HG03442 (cell line): Measurements from ENCODE around the gene IFIT2.

ENCODE experiments used
- ATAC-seq: cut with Tn5 transposase; IDR thresholded peaks from one replicate; pipeline ENCODE4 v1.9.1; 2021; ENCODE audit warnings: mild to moderate bottlenecking, moderate library complexity; ENCODE audit not compliant: unreplicated experiment

IFIT2 gene

GRCh38 chr10:89336241-89336640, 34.4 kb downstream of the IFIT2 start:
- ATAC-seq: no peak

DNA sequence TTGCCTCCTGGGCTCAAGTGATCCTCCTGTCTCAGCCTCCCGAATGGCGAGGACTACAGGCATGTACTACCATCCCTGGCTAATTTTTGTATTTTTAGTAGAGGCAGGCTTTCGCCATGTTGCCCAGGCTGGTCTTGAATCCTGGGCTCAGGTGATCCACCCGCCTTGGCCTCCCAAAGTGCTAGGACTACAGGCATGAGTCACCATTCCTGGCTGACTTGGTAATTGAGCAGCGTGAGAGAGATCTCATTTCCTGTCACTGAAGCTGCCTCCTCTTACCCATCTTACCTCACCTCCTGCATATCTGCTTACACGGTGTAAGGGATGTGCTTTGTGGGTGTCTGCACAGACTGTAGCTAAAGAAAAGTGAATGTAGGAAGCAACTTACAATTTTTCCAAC, 35.6 kb downstream of the IFIT2 start:
- ATAC-seq: peak; percentile 38

- ATAC-seq: no peak
Measured at GRCh38 chr10:89338713-89339112, 36.9 kb downstream of the IFIT2 start.

GRCh38 chr10:89339875-89340274, 38.0 kb downstream of the IFIT2 start:
- no peak for ATAC-seq

GRCh38 chr10:89341649-89342048, 39.8 kb downstream of the IFIT2 start:
- ATAC-seq: no peak

DNA sequence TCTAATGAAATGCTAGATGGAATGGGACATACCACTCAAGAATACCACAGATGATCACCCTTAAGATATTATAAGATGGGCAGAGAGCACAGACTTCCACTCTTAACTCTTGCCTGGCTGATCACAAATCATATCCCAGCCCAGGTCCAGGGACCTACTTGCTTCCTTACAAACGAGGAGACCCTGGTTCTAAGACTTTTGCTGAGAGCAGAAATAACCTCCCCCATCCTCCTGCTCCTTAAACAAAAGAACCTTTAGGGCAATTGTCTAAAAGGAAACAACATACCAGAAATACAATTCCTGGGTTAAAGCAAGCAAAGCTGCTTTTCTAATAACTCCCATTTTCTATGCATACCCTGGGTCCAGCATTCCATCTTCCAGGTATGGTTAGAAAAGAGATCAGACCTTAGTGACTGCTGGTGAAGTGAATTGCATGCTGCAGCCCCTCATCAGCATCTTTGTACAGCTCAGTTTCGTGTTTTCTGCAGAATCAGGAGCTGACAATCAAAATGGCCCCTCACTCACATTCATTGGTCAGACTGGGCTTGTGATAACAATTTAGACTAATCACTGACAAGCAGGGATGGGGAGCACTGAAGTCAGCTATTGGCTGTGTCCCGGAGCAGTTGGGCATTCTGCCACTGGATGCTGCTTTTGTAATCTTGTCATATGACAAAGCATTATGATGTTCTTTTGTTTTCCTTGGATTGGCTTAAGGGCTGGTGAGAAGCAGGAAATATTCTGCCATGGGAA, 40.5 kb downstream of the IFIT2 start:
- no peak for ATAC-seq

DNA sequence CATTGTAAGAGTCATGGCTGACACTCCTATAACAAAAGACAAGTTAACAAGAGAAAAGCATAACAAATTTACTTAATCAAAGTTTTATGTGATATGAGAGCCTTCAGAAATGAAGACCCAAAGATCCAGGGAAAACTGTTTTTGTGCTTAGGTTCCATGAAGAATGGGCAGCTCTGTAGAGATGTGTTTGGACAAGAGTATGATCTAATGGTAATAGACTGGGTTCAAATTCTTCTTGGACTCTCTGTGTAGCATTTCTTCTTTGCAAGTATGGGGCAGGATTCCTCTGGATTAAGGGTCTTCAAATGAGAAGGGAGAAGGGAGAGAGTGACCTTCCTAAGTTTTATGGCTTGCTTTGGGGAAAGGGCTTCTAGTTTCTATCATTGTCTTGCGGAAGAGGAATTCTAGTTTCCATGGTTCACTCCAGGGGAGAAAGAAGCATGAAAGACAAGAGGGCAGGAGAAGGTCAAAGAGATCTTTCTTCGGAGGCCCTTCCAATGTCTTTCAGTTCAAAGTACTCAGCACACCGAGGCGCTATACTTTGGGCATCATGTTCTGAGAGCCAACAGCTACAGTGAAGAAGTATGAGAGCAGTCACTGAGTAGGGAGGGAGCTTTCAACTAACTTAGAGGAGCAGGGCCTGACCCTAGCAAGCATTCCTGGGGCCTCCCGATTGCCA, 41.4 kb downstream of the IFIT2 start:
- no peak for ATAC-seq

DNA sequence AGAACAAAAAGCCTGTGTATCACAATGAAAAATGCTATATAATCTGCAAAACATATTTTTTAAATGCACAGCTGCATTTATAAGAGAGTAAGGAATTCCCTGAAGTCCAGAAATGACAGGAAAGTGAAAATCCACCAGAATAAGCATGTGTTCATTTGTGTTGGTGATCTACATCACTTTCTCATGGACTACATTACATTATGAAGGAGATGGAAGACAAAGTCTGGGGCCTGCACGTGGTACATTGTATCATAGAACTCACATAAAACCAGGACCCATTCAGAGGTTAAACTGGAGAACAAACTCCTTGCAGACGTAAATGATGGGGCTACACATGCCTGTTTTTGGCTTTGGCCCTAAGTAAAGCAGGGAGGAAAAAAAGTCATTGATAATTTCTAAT, 42.3 kb downstream of the IFIT2 start:
- no peak for ATAC-seq

- no peak for ATAC-seq
Measured at GRCh38 chr10:89345367-89346000, 43.6 kb downstream of the IFIT2 start.

- ATAC-seq: no peak
Measured at GRCh38 chr10:89346405-89347254, 44.8 kb downstream of the IFIT2 start.

DNA sequence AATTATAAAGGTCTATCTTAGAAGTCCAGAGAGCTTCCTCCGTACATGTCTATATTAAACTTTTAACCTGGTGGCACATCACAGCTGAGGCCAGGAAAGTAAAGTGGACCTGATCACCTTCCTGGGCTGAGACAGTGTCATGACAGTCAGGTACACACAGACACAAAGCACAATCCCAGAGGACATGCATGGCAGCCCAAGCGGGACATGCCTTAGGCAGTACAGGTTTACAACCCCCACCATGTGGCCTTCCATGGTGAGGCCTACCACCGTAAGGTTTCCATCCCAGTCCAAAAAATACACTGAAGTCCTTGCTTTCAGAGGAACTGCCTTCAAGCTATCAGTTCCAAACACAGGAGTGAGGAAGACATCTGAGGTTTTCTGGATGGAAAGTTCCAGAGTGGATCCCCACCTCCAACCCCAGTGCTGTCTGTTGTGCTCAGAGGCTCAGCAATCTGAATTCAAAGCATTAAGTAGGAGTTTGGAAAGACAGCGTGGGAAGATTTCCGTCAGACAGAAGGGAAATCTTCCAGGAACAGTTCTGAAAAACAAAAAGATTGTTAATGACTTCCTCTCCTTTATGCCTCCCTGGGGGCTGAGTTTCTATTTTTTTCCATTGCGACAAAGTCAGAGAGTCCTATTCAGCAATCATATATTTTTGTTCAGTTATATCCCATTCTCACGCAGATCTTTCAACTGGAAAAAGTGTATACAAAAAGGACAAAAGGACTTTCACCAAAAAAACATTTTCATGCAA, 46.0 kb downstream of the IFIT2 start:
- no peak for ATAC-seq

- no peak for ATAC-seq
Measured at GRCh38 chr10:89348481-89348880, 46.6 kb downstream of the IFIT2 start.

GRCh38 chr10:89348975-89349374, 47.1 kb downstream of the IFIT2 start:
- no peak for ATAC-seq

DNA sequence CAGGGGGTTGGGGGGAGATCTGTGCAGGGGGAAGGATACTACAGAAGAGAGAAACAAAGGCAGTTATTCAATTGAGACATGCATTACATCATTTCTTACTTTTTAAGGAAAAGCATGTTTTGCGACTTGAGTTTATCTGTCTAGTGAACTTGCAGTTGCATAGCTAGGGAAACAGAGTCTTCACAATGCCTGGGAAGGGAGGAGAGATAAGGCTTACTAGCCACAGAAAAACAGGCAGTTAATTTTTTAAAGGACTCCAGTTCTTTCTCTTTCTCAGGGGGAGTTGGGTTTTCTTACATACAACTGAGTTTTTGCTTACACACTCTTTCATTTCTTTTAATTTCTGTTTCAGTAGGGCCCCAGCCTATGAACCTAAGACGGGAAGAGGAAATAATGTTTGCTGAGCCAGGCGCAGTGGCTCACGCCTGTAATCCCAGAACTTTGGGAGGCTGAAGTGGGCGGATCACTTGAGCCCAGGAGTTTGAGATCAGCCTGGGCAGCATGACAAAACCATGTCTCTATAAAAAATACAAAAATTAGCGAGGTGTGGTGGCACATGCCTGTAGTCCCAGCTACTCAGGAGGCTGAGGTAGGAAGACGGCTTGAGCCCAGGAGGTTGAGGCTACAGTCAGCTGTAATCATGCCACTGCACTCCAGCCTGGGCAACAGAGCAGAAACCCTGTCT, 48.9 kb downstream of the IFIT2 start:
- ATAC-seq: peak; percentile 32

DNA sequence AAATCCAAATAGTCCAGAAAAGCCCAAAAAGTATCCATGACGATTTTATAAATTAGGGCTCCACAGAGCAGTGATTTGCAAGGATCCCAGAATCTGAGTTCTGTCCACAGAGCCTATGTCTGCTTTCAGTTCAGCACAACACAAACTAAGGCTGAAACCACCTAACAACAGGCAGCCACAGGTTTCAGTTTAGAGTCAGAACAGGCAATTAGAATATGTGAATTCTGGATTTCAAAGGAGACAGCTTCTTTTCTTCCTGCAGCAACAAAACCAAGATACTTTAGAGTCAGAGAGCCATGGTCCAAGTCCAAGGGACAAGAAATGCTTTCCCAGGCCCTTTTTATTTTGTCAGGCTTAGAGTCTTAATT, 49.5 kb downstream of the IFIT2 start:
- peak; percentile 76 for ATAC-seq

- ATAC-seq: peak; percentile 52
Measured at GRCh38 chr10:89351780-89352597, 50.1 kb downstream of the IFIT2 start.

DNA sequence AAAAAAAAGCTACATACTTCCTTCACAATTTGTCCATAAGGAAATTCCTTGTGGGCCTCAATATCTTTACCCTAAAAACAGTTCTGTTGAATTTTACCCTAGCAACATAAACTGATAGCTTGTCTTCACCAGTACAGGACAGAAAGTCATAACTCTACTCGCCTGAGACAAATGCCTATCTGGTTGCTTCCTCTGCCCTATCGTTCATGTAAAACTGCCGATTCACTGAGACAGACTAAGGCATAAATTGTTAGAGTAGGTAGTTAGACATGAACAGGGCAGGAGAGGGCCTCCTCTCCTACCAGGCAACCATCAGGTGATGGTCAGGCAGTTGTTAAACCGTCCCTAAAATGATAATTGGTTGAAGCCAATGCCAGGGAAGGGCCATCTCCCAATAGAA, 51.0 kb downstream of the IFIT2 start:
- no peak for ATAC-seq

DNA sequence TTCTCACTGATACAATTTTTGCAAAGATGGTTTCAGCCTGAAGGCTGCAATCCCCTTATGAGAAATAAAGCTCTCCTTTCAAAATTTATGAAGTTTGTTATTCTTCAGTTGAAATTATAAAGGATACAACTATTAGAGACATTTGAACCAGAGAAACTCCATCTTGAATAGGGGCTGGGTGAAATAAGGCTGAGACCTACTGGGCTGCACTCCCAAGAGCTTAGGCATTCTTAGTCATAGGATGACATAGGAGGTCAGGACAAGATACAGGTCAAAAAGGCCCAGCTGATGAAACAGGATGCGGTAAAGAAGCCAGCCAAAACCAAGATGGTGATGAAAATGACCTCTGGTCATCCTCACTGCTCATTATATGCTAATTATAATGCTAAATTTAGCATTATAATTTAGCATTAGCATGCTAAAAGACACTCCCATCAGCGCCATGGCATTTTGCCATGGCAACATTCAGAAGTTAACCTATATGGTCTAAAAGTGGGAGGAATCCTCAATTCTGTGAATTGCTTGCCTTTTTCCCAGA, 53.6 kb downstream of the IFIT2 start:
- no peak for ATAC-seq

DNA sequence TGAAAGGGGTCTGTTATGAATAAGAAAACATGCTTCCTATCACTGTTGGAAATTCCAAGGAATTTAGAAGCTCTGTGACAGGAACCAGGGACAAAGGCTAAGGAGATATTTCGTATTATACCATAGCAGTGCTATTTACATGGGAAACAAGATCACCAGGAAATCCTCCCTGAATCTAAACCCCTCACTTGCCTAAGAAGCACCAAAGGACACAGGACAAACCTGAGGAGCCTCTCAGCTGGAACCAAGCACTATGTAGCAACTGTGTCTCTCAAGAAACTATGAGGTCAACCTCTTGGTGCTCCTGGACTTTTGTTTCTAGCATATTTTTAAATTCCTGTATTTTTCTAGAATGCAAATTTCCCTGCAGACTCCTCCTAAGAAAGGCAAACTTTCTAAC, 55.2 kb downstream of the IFIT2 start:
- ATAC-seq: no peak
